IMR-90 (cell line): ENCODE data around the gene PSMG1. TPM values are rescaled to one million over a fixed set of nuclear protein-coding genes. Genes with fewer than 3 reads are reported as not detected.

Source experiments
- ATAC-seq: fragments of 200-7000 bp; cut with Tn5 transposase; 2 replicates; pipeline ENCODE4 v1.9.1; 2020; ENCODE audit warnings: low read depth, mild to moderate bottlenecking, moderate library complexity
- BruUV-seq: library from RNA; stranded (reverse); fragments of 400-500 nt; replicated peaks from 2 replicates; lab custom pipeline; 2021; lab: Mats Ljungman, UMichigan
- CTCF ChIA-PET: fragments of 300-600 bp; formaldehyde crosslinking; extraction: SDS; loops from one replicate; lab custom pipeline; 2021; ENCODE audit warnings: antibody characterized with exemption; lab: Yijun Ruan, JAX
- POLR2A ChIA-PET: fragments of 300-600 bp; sonication (Branson Sonifier 250); formaldehyde crosslinking; loops from one replicate; lab custom pipeline; 2022; ENCODE audit warnings: antibody characterized with exemption; ENCODE audit not compliant: unreplicated experiment; lab: Charles Lee
- DNase-seq: peaks from one replicate; pipeline ENCODE4 v3.0.0; 2013
- H2AFZ ChIP-seq: replicated peaks from 2 replicates; pipeline ENCODE3; 2013; ENCODE audit warnings: low read length, mild to moderate bottlenecking; ENCODE audit not compliant: poor library complexity
- H2AK5ac ChIP-seq: 2 replicates; pipeline ENCODE4 v1.6.1; 2013; ENCODE audit warnings: low read depth, low read length, inconsistent platforms
- H2AK9ac ChIP-seq: replicated peaks from 2 replicates; pipeline ENCODE3; 2013; ENCODE audit warnings: mild to moderate bottlenecking, low read depth, low read length, moderate library complexity; ENCODE audit not compliant: poor library complexity
- H2BK120ac ChIP-seq: 2 replicates; pipeline ENCODE4 v1.6.1; 2013; ENCODE audit warnings: low read depth, low read length, inconsistent platforms
- H2BK15ac ChIP-seq: 3 replicates; pipeline ENCODE4 v1.6.1; 2013; ENCODE audit warnings: low read depth, low read length, inconsistent platforms
- H2BK20ac ChIP-seq: 2 replicates; pipeline ENCODE4 v1.6.1; 2013; ENCODE audit warnings: low read depth, mild to moderate bottlenecking, inconsistent platforms, low read length, moderate library complexity
- H2BK5ac ChIP-seq: 2 replicates; pipeline ENCODE4 v1.6.1; 2013; ENCODE audit warnings: mild to moderate bottlenecking, low read depth, low read length, inconsistent platforms; ENCODE audit not compliant: poor library complexity, severe bottlenecking
- H3K14ac ChIP-seq: replicated peaks from 2 replicates; pipeline ENCODE4 v1.6.1; 2013; ENCODE audit warnings: low read depth, low read length, inconsistent platforms
- H3K18ac ChIP-seq: 2 replicates; pipeline ENCODE4 v1.6.1; 2013; ENCODE audit warnings: low read depth, low read length, control low read depth
- H3K23ac ChIP-seq: 2 replicates; pipeline ENCODE4 v1.6.1; 2013; ENCODE audit warnings: low read depth, low read length, inconsistent platforms
- H3K27ac ChIP-seq: 2 replicates; pipeline ENCODE4 v1.5.1; 2013; ENCODE audit warnings: mild to moderate bottlenecking, control low read depth, low read length; ENCODE audit not compliant: insufficient read depth
- H3K27me3 ChIP-seq: 2 replicates; pipeline ENCODE4 v1.6.1; 2013; ENCODE audit warnings: low read length; ENCODE audit not compliant: control insufficient read depth, insufficient read depth
- H3K36me3 ChIP-seq: 2 replicates; pipeline ENCODE4 v1.6.1; 2013; ENCODE audit warnings: low read length, mixed read lengths; ENCODE audit not compliant: control insufficient read depth, insufficient read depth
- H3K4ac ChIP-seq: 2 replicates; pipeline ENCODE4 v1.6.1; 2013; ENCODE audit warnings: low read depth, low read length, inconsistent platforms
- H3K4me1 ChIP-seq: 2 replicates; pipeline ENCODE4 v1.6.1; 2013; ENCODE audit warnings: low read length, mixed read lengths; ENCODE audit not compliant: control insufficient read depth, insufficient read depth
- H3K4me2 ChIP-seq: 2 replicates; pipeline ENCODE4 v1.6.1; 2013; ENCODE audit warnings: low read depth, mild to moderate bottlenecking, control low read depth, low read length, moderate library complexity
- H3K4me3 ChIP-seq: 2 replicates; pipeline ENCODE4 v1.5.1; 2013; ENCODE audit warnings: low read depth, mild to moderate bottlenecking, control low read depth, low read length, moderate library complexity; ENCODE audit not compliant: insufficient read depth
- H3K56ac ChIP-seq: 2 replicates; pipeline ENCODE4 v1.6.1; 2013; ENCODE audit warnings: low read length, inconsistent platforms; ENCODE audit not compliant: insufficient read depth; ENCODE audit errors: extremely low read depth
- H3K79me1 ChIP-seq, 2 experiments: 2 replicates each; pipeline ENCODE4 v1.6.1; 2013; ENCODE audit warnings: low read length in 2 of 2, inconsistent platforms in 1 of 2, low read depth in 1 of 2
- H3K9ac ChIP-seq: 2 replicates; pipeline ENCODE4 v1.6.1; 2013; ENCODE audit warnings: low read depth, low read length, control low read depth
- H3K9me1 ChIP-seq: 2 replicates; pipeline ENCODE4 v1.6.1; 2013; ENCODE audit warnings: low read length, inconsistent platforms; ENCODE audit not compliant: insufficient read depth
- H3K9me3 ChIP-seq: 2 replicates; pipeline ENCODE4 v1.6.1; 2013; ENCODE audit warnings: low read length; ENCODE audit not compliant: control insufficient read depth, insufficient read depth
- H4K20me1 ChIP-seq: 2 replicates; pipeline ENCODE4 v1.6.1; 2013; ENCODE audit warnings: low read length, inconsistent platforms; ENCODE audit not compliant: insufficient read depth
- H4K5ac ChIP-seq: 2 replicates; pipeline ENCODE4 v1.6.1; 2013; ENCODE audit warnings: mild to moderate bottlenecking, low read depth, low read length, control low read depth
- H4K8ac ChIP-seq, 2 experiments: 2 replicates each; pipeline ENCODE4 v1.6.1; 2013; ENCODE audit warnings: low read depth in 2 of 2, low read length in 2 of 2, control low read depth in 1 of 2, inconsistent platforms in 1 of 2
- H4K91ac ChIP-seq: 2 replicates; pipeline ENCODE4 v1.6.1; 2013; ENCODE audit warnings: low read depth, low read length, inconsistent platforms; ENCODE audit not compliant: insufficient read depth
- CHD1 ChIP-seq: IDR thresholded peaks from 2 replicates; pipeline ENCODE4 v1.6.1; 2012; ENCODE audit warnings: low read depth, low read length, improper control_type of control experiment
- RCOR1 ChIP-seq: IDR thresholded peaks from 2 replicates; pipeline ENCODE4 v1.6.1; 2012; ENCODE audit warnings: mild to moderate bottlenecking, low read length, improper control_type of control experiment; ENCODE audit not compliant: insufficient replicate concordance
- WGBS, 2 experiments: methylation state at CpG; one replicate each; pipeline versions ENCODE4 v1.1.5 to v1.1.7; 2013; ENCODE audit warnings: missing lambda C conversion rate in 2 of 2; ENCODE audit not compliant: insufficient read length in 1 of 2; ENCODE audit errors: extremely low coverage in 2 of 2; 5-methylcytosine and 5-hydroxymethylcytosine counted together
- dilution Hi-C: fragments of 300-500 bp; cut with HindIII; formaldehyde crosslinking; loops from one replicate; pipeline ENCODE4 v1.14.3; 2018; ENCODE audit warnings: low sequenced_read_pairs; ENCODE audit not compliant: unreplicated experiment
- in situ Hi-C: fragments of 300-500 bp; cut with MboI; formaldehyde crosslinking; loops from 3 replicates; pipeline ENCODE4 v1.14.3; 2019; ENCODE audit warnings: low sequenced_read_pairs, inconsistent platforms, mixed read lengths
- intact Hi-C: fragments of 100-400 bp; cut with micrococcal nuclease; formaldehyde crosslinking; loops from 2 replicates; pipeline ENCODE4 v1.10.0; 2022
- polyA plus RNA-seq, 3 experiments: library from polyadenylated mRNA; depleted of rRNA; stranded (reverse); fragments of >200 nt; gene quantifications; 2 replicates each; pipeline ENCODE4 v1.2.3, GENCODE V29; 2012; ENCODE audit warnings: low replicate concordance in 1 of 3
- total RNA-seq: library from RNA; depleted of rRNA; stranded (reverse); fragments of >200 nt; gene quantifications from 2 replicates; pipeline ENCODE4 v1.2.3, GENCODE V29; 2012

Gene PSMG1
- total and polyA plus RNA-seq, 2 of the 4 experiments (the other 2 are of a cell fraction) = 37.8 to 45.4 TPM

GRCh38 chr21:39220150-39220549, 36.9 kb upstream of the PSMG1 start:
- Histone ChIP-seq H2AK9ac (no peak overlapping the region), H3K27me3 (no peaks in the 10 kb centered on the region), H3K9me3 (no peaks in the 10 kb centered on the region), H3K4me2 (no peak overlapping the region), H2AK5ac (no peak overlapping the region), H3K36me3 (peaks cover 25% of the 10 kb centered on the region), H4K91ac (no peak overlapping the region), H3K23ac (no peak overlapping the region), H3K9ac (no peak overlapping the region), H3K14ac (no peak overlapping the region), H2BK120ac (no peak overlapping the region), H3K79me1 (no peaks in the 10 kb centered on the region; a peak in 2 of 4 replicates), H2AFZ (no peak overlapping the region), H3K4me1 (no peaks in the 10 kb centered on the region), H3K56ac (no peak overlapping the region), H3K9me1 (no peaks in the 10 kb centered on the region; the same call in 1 of the 2 replicates), H2BK15ac (no peak overlapping the region), H4K20me1 (no peaks in the 10 kb centered on the region), H4K8ac (no peak overlapping the region), H4K5ac (no peak overlapping the region), H3K4ac (no peak overlapping the region), H2BK5ac (no peak overlapping the region), H2BK20ac (no peak overlapping the region), H3K18ac (no peak overlapping the region), H3K27ac (no peak overlapping the region), H3K4me3 (no peak overlapping the region)
- CTCF ChIA-PET = no interaction called here
- TF ChIP-seq CHD1 (no peak), RCOR1 (no peak)
- BruUV-seq = no TSS peak
- ATAC-seq (no peak), DNase-seq (no peak)
- POLR2A ChIA-PET = no interaction called here
- intact Hi-C loops (no loop called here), dilution Hi-C loops (no loop called here), in situ Hi-C loops (no loop called here)
- 83% methylated on average over 2 of the region's 3 CpGs; no CpG with 5 or more reads in 1 of the 2 experiments for WGBS, 2 experiments
